SH-SY5Y (cell line): ENCODE results near the gene EPB41L1.

Source experiments
- GATA2 ChIP-seq: IDR thresholded peaks from 2 replicates; pipeline ENCODE4 v1.6.1; 2011; ENCODE audit warnings: mild to moderate bottlenecking, low read depth, low read length
- GATA3 ChIP-seq: IDR thresholded peaks from 2 replicates; pipeline ENCODE4 v1.6.1; 2011; ENCODE audit warnings: low read depth, mild to moderate bottlenecking, low read length, moderate library complexity

DNA sequence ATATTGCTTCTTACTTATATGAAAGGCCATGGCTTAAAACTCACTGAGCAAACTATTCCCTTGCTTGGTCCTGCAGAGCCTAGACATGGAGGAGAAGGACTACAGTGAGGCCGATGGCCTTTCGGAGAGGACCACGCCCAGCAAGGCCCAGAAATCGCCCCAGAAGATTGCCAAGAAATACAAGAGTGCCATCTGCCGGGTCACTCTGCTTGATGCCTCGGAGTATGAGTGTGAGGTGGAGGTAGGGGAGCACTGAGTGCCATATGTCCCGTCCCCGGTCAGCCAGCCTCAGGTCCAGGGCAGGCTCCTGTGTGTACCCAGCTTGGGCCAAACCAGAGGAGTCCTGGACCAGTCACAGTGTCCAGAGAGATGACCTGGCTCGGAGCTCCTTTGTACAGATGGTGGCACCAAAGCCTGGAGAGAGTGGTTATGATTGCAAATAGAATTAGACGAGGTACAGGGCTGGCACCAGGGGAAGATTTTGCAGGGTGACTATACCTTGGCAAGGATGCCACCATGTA, 21.0 kb downstream of the EPB41L1 start:
- TF ChIP-seq GATA3, result no peak
- TF ChIP-seq GATA2, result no peak
